ENCODE results near the gene IGSF9.

- TF ChIP-seq CTCF (IDR thresholded peaks at IDR 0.05; ENCODE audit: low read depth, low read length, missing input control) (no peak), JUND (IDR thresholded peaks at IDR 0.05) (no peak), FOXA1 (IDR thresholded peaks at IDR 0.05) (no peak), SP1 (IDR thresholded peaks at IDR 0.05) (peak; percentile 87), GABPA (IDR thresholded peaks at IDR 0.05 in 1 of 2, conservative IDR thresholded peaks at IDR 0.05 in 1 of 2) (no peak), MAX (IDR thresholded peaks at IDR 0.05) (peak; percentile 23), TAF1 (conservative IDR thresholded peaks at IDR 0.05) (no peak)
Observed at GRCh38 chr1:159922511-159923202, 22.8 kb downstream of the IGSF9 start.
